ENCODE results near the gene PIANP. TPM values are rescaled to one million over a fixed set of nuclear protein-coding genes. Genes with fewer than 3 reads are reported as not detected.

Gene PIANP
- total RNA-seq, 2 experiments from 2014 or later, result 0.98 to 15.2 TPM

- Histone ChIP-seq H3K4me3 (ENCODE audit: low read depth, low read length, poor library complexity, severe bottlenecking) (peak overlapping the region; percentile 69), H3K36me3 (ENCODE audit: insufficient read depth, low read length) (no peaks in the 10 kb centered on the region; the same call in 1 of the 2 replicates), H3K4me1 (ENCODE audit: insufficient read depth, low read length, poor library complexity, severe bottlenecking) (peaks cover 62% of the 10 kb centered on the region), H2AFZ (ENCODE audit: low read length) (peak overlapping the region; percentile 30; the same call in 1 of the 2 replicates), H3K27ac (ENCODE audit: low read depth, low read length, poor library complexity, severe bottlenecking) (peak overlapping the region; percentile 96), H4K20me1 (ENCODE audit: insufficient read depth, low read length) (no peaks in the 10 kb centered on the region), H3K4me2 (ENCODE audit: low read length) (peak overlapping the region; percentile 93), H3K9me2 (ENCODE audit: insufficient read depth, low read length) (no peaks in the 10 kb centered on the region), H3K79me2 (ENCODE audit: insufficient read depth, low read depth, low read length) (peaks cover 16% of the 10 kb centered on the region; the same call in 1 of the 2 replicates), H3K9me3 (ENCODE audit: low read length) (no peaks in the 10 kb centered on the region)
- CTCF ChIA-PET (ENCODE audit: unreplicated experiment), result interaction anchor here (0.6 to 0.9 kb wide), 3 partner anchors 65 to 160 kb away, joined by 3 to 14 read pairs (median 8); no protein-coding TSS in a partner anchor
- intact Hi-C loops (cut with micrococcal nuclease; ENCODE audit: unreplicated experiment), result loop anchor here (5.0 to 10.0 kb wide), 2 partner anchors 208 to 275 kb away; partner anchors contain the start of genes MRPL51 and NCAPD2
- POLR2A ChIA-PET, result interaction anchor here (0.8 to 2.9 kb wide), 2 partner anchors 11 to 24 kb away, joined by 5 to 10 read pairs; partner anchors contain the start of genes COPS7A and ZNF384
- no peak for TF ChIP-seq CTCF (conservative IDR thresholded peaks at IDR 0.05; ENCODE audit: low read length)
- no peak for TF ChIP-seq EZH2phosphoT487 (IDR thresholded peaks at IDR 0.05; ENCODE audit: borderline replicate concordance, low read depth, low read length)
- BruUV-seq (replicated peaks), result no TSS peak
- DNase-seq (ENCODE audit: low spot score), result peak; percentile 59
These were observed 498 bp downstream of the PIANP start for GRCh38 chr12:6699989-6700645.

GRCh38 chr12:6699259-6699988 lies 1.2 kb downstream of the PIANP start:
- no peak for TF ChIP-seq EZH2phosphoT487 (IDR thresholded peaks at IDR 0.05; ENCODE audit: borderline replicate concordance, low read depth, low read length)
- no peak for TF ChIP-seq CTCF (conservative IDR thresholded peaks at IDR 0.05; ENCODE audit: low read length)
- ChIA-PET POLR2A (interaction anchor here (0.8 to 2.9 kb wide), 2 partner anchors 10 to 24 kb away, joined by 5 to 10 read pairs; partner anchors contain the start of genes COPS7A and ZNF384), CTCF (ENCODE audit: unreplicated experiment) (interaction anchor here (0.9 to 1.3 kb wide), 2 partner anchors 53 to 64 kb away, joined by 3 read pairs; partner anchors contain the start of gene MLF2)
- intact Hi-C loops (cut with micrococcal nuclease; ENCODE audit: unreplicated experiment), result loop anchor here (5.0 to 10.0 kb wide), 2 partner anchors 207 to 275 kb away; partner anchors contain the start of genes MRPL51 and NCAPD2
- DNase-seq (ENCODE audit: low spot score), result no peak
- Histone ChIP-seq H2AFZ (ENCODE audit: low read length) (no peak overlapping the region), H3K79me2 (ENCODE audit: insufficient read depth, low read depth, low read length) (peaks cover 16% of the 10 kb centered on the region; the same call in 1 of the 2 replicates), H4K20me1 (ENCODE audit: insufficient read depth, low read length) (no peaks in the 10 kb centered on the region), H3K9me2 (ENCODE audit: insufficient read depth, low read length) (no peaks in the 10 kb centered on the region), H3K36me3 (ENCODE audit: insufficient read depth, low read length) (peaks cover 5% of the 10 kb centered on the region; the same call in 1 of the 2 replicates), H3K9me3 (ENCODE audit: low read length) (no peaks in the 10 kb centered on the region), H3K27ac (ENCODE audit: low read depth, low read length, poor library complexity, severe bottlenecking) (peak overlapping the region; percentile 96), H3K4me3 (ENCODE audit: low read depth, low read length, poor library complexity, severe bottlenecking) (peak overlapping the region; percentile 69), H3K4me1 (ENCODE audit: insufficient read depth, low read length, poor library complexity, severe bottlenecking) (peaks cover 69% of the 10 kb centered on the region), H3K4me2 (ENCODE audit: low read length) (peak overlapping the region; percentile 93)
- BruUV-seq (replicated peaks), result no TSS peak

Measured in OCI-LY7 (cell line).